IMR-90 (cell line): ENCODE data around the gene RABIF.

Experiments
- CHD1 ChIP-seq: IDR thresholded peaks from 2 replicates; pipeline ENCODE4 v1.6.1; 2012; ENCODE audit warnings: low read depth, low read length, improper control_type of control experiment
- MAFK ChIP-seq: IDR thresholded peaks from 2 replicates; pipeline ENCODE4 v1.6.1; 2012; ENCODE audit warnings: low read depth, low read length, improper control_type of control experiment
- MXI1 ChIP-seq: IDR thresholded peaks from 2 replicates; pipeline ENCODE4 v1.6.1; 2012; ENCODE audit warnings: low read depth, mild to moderate bottlenecking, low read length, moderate library complexity, borderline replicate concordance
- POLR2A ChIP-seq: IDR thresholded peaks from 2 replicates; pipeline ENCODE4 v1.6.1; 2012; ENCODE audit warnings: mild to moderate bottlenecking, low read depth, low read length
- RAD21 ChIP-seq: IDR thresholded peaks from 2 replicates; pipeline ENCODE4 v1.6.1; 2012; ENCODE audit warnings: low read length, improper control_type of control experiment
- RCOR1 ChIP-seq: IDR thresholded peaks from 2 replicates; pipeline ENCODE4 v1.6.1; 2012; ENCODE audit warnings: mild to moderate bottlenecking, low read length, improper control_type of control experiment; ENCODE audit not compliant: insufficient replicate concordance
- RFX5 ChIP-seq: IDR thresholded peaks from 2 replicates; pipeline ENCODE4 v1.8.0; 2012; ENCODE audit warnings: low read depth, mild to moderate bottlenecking, low read length, moderate library complexity
- TF ChIP-seq, protein P1 (sequence below): fragments of 150-350 bp; IDR thresholded peaks from 2 replicates; pipeline ENCODE4 v1.6.1; 2017; ENCODE audit warnings: mild to moderate bottlenecking, antibody characterized with exemption, low read length, low read depth
- TF ChIP-seq, protein P2 (sequence below): conservative IDR thresholded peaks from 2 replicates; pipeline ENCODE4 v1.5.1; 2012; ENCODE audit warnings: mild to moderate bottlenecking, low read depth, low read length, improper control_type of control experiment

GRCh38 chr1:202836623-202837403 is 52.1 kb downstream of the RABIF start:
- TF ChIP-seq, protein P1, sequence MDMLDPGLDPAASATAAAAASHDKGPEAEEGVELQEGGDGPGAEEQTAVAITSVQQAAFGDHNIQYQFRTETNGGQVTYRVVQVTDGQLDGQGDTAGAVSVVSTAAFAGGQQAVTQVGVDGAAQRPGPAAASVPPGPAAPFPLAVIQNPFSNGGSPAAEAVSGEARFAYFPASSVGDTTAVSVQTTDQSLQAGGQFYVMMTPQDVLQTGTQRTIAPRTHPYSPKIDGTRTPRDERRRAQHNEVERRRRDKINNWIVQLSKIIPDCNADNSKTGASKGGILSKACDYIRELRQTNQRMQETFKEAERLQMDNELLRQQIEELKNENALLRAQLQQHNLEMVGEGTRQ: no peak
- TF ChIP-seq CHD1 (no peak), POLR2A (no peak), MAFK (no peak), MXI1 (no peak), RFX5 (no peak), RCOR1 (no peak), RAD21 (no peak)
- TF ChIP-seq, protein P2, sequence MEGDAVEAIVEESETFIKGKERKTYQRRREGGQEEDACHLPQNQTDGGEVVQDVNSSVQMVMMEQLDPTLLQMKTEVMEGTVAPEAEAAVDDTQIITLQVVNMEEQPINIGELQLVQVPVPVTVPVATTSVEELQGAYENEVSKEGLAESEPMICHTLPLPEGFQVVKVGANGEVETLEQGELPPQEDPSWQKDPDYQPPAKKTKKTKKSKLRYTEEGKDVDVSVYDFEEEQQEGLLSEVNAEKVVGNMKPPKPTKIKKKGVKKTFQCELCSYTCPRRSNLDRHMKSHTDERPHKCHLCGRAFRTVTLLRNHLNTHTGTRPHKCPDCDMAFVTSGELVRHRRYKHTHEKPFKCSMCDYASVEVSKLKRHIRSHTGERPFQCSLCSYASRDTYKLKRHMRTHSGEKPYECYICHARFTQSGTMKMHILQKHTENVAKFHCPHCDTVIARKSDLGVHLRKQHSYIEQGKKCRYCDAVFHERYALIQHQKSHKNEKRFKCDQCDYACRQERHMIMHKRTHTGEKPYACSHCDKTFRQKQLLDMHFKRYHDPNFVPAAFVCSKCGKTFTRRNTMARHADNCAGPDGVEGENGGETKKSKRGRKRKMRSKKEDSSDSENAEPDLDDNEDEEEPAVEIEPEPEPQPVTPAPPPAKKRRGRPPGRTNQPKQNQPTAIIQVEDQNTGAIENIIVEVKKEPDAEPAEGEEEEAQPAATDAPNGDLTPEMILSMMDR: no peak
